Erythroblast (primary cell): ENCODE measurements around the gene DEFB128.

ENCODE experiments used
- GATA1 ChIP-seq: IDR thresholded peaks from 2 replicates; pipeline ENCODE4 v1.6.1; 2011; ENCODE audit warnings: low read depth, mild to moderate bottlenecking, control low read depth, low read length, moderate library complexity
- POLR2A ChIP-seq: IDR thresholded peaks from 2 replicates; pipeline ENCODE4 v1.6.1; 2011; ENCODE audit warnings: mild to moderate bottlenecking, low read length

- TF ChIP-seq POLR2A (no peak), GATA1 (no peak)
These were observed 37.4 kb upstream of the DEFB128 start, which contains the start of gene DEFB129 for GRCh38 chr20:226958-227357.
